Subcutaneous abdominal adipose tissue (tissue), 5 donors: Measurements from ENCODE around the gene NUPR2.
"Not testable (repeated sequence)": the region's sequence is repeated elsewhere in the genome, so short reads cannot be mapped to it uniquely, and the experiment has no call there.

Experiments used
- H3K27ac ChIP-seq: one replicate; pipeline ENCODE4 v1.7.0; 2013; ENCODE audit warnings: low read depth, mild to moderate bottlenecking, inconsistent platforms, low read length, moderate library complexity
- H3K27me3 ChIP-seq, 5 donors: one replicate each; pipeline ENCODE4 v1.7.0; 2013; ENCODE audit warnings: low read length in 5 of 5, inconsistent platforms in 1 of 5; ENCODE audit not compliant: control insufficient read depth in 5 of 5, insufficient read depth in 4 of 5
- H3K36me3 ChIP-seq, 5 donors: one replicate each; pipeline ENCODE4 v1.7.0; 2013; ENCODE audit warnings: low read length in 5 of 5; ENCODE audit not compliant: control insufficient read depth in 5 of 5, insufficient read depth in 5 of 5
- H3K4me1 ChIP-seq, 5 donors: one replicate each; pipeline ENCODE4 v1.7.0; 2013; ENCODE audit warnings: low read length in 5 of 5, mild to moderate bottlenecking in 3 of 5, moderate library complexity in 1 of 5; ENCODE audit not compliant: control insufficient read depth in 5 of 5, insufficient read depth in 5 of 5
- H3K4me3 ChIP-seq, 5 donors: one replicate each; pipeline ENCODE4 v1.7.0; 2013; ENCODE audit warnings: low read length in 5 of 5, low read depth in 1 of 5
- H3K9ac ChIP-seq, 5 donors: one replicate each; pipeline ENCODE4 v1.7.0; 2013; ENCODE audit warnings: low read length in 5 of 5, mild to moderate bottlenecking in 4 of 5, moderate library complexity in 3 of 5
- H3K9me3 ChIP-seq, 5 donors: one replicate each; pipeline ENCODE4 v1.7.0; 2013; ENCODE audit warnings: low read length in 5 of 5; ENCODE audit not compliant: control insufficient read depth in 5 of 5
- donor health status: healthy.
- donor health status: healthy.
- donor health status: healthy.
- donor health status: healthy.
- donor health status: healthy.

Gene NUPR2

GRCh38 chr7:56066376-56066775 is 49.8 kb downstream of the NUPR2 start:
- H3K36me3 ChIP-seq, result peaks cover 23 to 47% (median 25%) of the 10 kb centered on the region in 5 donors
- H3K4me3 ChIP-seq, H3K27ac ChIP-seq, H3K9me3 ChIP-seq, H3K27me3 ChIP-seq, H3K9ac ChIP-seq: not testable (repeated sequence)
- peaks cover 0 to 14% (median 12%) of the 10 kb centered on the region in 5 donors for H3K4me1 ChIP-seq
